Measurements from ENCODE around the gene CCDC88C. TPM values are rescaled to one million over a fixed set of nuclear protein-coding genes. Genes with fewer than 3 reads are reported as not detected.
"Not testable (repeated sequence)": the region's sequence is repeated elsewhere in the genome, so short reads cannot be mapped to it uniquely, and the experiment has no call there.

The CCDC88C gene
- total RNA-seq, 1 donor from 2014 or later, result 2.8 TPM

GRCh38 chr14:91229743-91230200, 187.8 kb downstream of the CCDC88C start:
- Histone ChIP-seq H3K4me1 (no peaks in the 10 kb centered on the region), H3K4me3 (no peak overlapping the region), H3K27me3 (ENCODE audit: low read depth) (no peaks in the 10 kb centered on the region), H3K9me3 (replicated peaks) (peaks cover 23% of the 10 kb centered on the region), H3K27ac (replicated peaks) (no peak overlapping the region), H3K36me3 (peaks cover 65% of the 10 kb centered on the region)
- intact Hi-C loops (cut with micrococcal nuclease), result no loop called here
- DNase-seq, result no peak
- TF ChIP-seq, protein P1, sequence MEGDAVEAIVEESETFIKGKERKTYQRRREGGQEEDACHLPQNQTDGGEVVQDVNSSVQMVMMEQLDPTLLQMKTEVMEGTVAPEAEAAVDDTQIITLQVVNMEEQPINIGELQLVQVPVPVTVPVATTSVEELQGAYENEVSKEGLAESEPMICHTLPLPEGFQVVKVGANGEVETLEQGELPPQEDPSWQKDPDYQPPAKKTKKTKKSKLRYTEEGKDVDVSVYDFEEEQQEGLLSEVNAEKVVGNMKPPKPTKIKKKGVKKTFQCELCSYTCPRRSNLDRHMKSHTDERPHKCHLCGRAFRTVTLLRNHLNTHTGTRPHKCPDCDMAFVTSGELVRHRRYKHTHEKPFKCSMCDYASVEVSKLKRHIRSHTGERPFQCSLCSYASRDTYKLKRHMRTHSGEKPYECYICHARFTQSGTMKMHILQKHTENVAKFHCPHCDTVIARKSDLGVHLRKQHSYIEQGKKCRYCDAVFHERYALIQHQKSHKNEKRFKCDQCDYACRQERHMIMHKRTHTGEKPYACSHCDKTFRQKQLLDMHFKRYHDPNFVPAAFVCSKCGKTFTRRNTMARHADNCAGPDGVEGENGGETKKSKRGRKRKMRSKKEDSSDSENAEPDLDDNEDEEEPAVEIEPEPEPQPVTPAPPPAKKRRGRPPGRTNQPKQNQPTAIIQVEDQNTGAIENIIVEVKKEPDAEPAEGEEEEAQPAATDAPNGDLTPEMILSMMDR (IDR thresholded peaks at IDR 0.05; ENCODE audit: borderline replicate concordance), result no peak

GRCh38 chr14:91229005-91229382, 188.6 kb downstream of the CCDC88C start:
- Histone ChIP-seq H3K9me3 (replicated peaks) (peaks cover 20% of the 10 kb centered on the region), H3K27ac (replicated peaks) (no peak overlapping the region), H3K4me1 (no peaks in the 10 kb centered on the region), H3K27me3 (ENCODE audit: low read depth) (no peaks in the 10 kb centered on the region), H3K36me3 (peaks cover 68% of the 10 kb centered on the region), H3K4me3 (no peak overlapping the region)
- intact Hi-C loops (cut with micrococcal nuclease), result no loop called here
- TF ChIP-seq, protein P1 (IDR thresholded peaks at IDR 0.05; ENCODE audit: borderline replicate concordance), result no peak
- no peak for DNase-seq

DNA sequence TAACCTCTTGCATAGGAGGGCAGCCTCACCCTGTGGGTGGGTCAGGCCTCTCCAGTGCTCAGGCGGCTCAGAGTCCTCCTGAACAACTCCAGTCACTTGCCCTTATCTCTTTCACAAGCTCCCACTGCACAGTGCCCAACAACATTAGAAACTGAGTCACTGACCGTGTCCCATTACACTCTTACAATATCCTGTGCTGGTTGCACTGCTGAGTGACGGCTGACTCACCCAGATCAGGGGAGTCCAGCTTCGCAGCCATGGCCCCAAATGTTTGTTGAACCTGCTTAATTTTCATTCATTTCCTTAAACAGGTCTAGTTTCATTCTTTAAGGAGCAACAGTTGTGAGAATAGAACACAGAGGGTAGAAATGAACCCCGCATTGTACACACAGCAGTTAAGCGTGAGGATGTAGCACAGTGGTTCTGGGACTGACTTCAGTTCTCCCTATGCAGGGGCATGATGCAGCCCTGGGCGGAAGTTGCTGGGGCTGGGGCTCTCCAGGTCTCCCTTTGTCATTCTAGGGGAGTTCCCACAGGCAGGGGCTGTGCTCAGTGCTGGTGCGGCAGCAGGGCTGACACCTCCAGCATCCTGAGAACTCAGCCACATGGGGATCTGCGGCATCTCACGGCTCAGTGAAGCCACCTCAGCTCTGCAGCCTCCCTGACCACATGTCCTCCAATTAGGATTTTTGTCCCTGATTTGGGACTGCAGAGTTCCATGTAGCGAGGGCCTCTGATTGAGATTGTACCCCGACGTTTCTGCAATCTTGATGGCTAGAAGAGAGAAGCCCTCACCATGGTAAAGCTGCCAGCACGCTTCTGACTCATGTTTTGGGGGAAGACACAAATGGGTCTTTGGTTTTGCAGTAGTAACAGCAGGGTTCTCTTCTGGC, 189.3 kb downstream of the CCDC88C start:
- no peaks in the 10 kb centered on the region for H3K27me3 ChIP-seq (ENCODE audit: low read depth)
- H3K36me3 ChIP-seq, result peaks cover 68% of the 10 kb centered on the region
- TF ChIP-seq, protein P1 (IDR thresholded peaks at IDR 0.05; ENCODE audit: borderline replicate concordance), result no peak
- peaks cover 15% of the 10 kb centered on the region for H3K9me3 ChIP-seq (replicated peaks)
- intact Hi-C loops (cut with micrococcal nuclease), result no loop called here
- H3K4me3 ChIP-seq, result no peak overlapping the region
- H3K4me1 ChIP-seq, result peaks cover 3% of the 10 kb centered on the region
- DNase-seq, result no peak
- H3K27ac ChIP-seq (replicated peaks), result no peak overlapping the region

GRCh38 chr14:91227183-91227628, 190.4 kb downstream of the CCDC88C start:
- Histone ChIP-seq H3K4me3 (no peak overlapping the region), H3K4me1 (peaks cover 15% of the 10 kb centered on the region), H3K27me3 (ENCODE audit: low read depth) (no peaks in the 10 kb centered on the region), H3K36me3 (peaks cover 71% of the 10 kb centered on the region), H3K9me3 (replicated peaks) (peaks cover 15% of the 10 kb centered on the region), H3K27ac (replicated peaks) (no peak overlapping the region)
- DNase-seq, result no peak
- TF ChIP-seq, protein P1 (IDR thresholded peaks at IDR 0.05; ENCODE audit: borderline replicate concordance), result no peak
- intact Hi-C loops (cut with micrococcal nuclease), result no loop called here

GRCh38 chr14:91226360-91226759, 191.3 kb downstream of the CCDC88C start:
- H3K27me3 ChIP-seq (ENCODE audit: low read depth); intact Hi-C loops (cut with micrococcal nuclease); H3K27ac ChIP-seq (replicated peaks); H3K4me3 ChIP-seq; DNase-seq: not testable (repeated sequence)
- Histone ChIP-seq H3K36me3 (peaks cover 77% of the 10 kb centered on the region), H3K9me3 (replicated peaks) (peaks cover 15% of the 10 kb centered on the region), H3K4me1 (peaks cover 23% of the 10 kb centered on the region)

DNA sequence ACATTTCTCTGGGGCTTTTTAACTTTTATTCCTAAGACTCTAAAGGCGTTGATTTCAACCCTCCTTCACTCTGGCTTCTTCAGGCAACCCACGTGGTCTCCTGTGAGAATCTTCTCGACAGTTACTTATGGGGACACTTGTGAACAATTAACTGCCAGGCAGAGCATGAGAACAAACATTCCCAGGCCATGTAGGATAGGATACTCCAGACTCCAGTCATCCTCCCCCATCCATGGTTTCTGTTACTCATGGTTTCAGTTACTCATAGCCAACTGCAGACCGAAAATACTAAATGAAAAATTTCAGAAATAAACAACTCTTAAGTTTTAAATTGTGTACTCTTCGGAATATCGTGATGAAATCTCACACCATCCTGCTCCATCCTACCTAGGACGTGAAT, 192.6 kb downstream of the CCDC88C start:
- H3K9me3 ChIP-seq (replicated peaks), result peaks cover 2% of the 10 kb centered on the region
- no peak for DNase-seq
- intact Hi-C loops (cut with micrococcal nuclease), result no loop called here
- peaks cover 35% of the 10 kb centered on the region for H3K4me1 ChIP-seq
- no peak overlapping the region for H3K27ac ChIP-seq (replicated peaks)
- no peaks in the 10 kb centered on the region for H3K27me3 ChIP-seq (ENCODE audit: low read depth)
- H3K36me3 ChIP-seq, result peaks cover 64% of the 10 kb centered on the region
- TF ChIP-seq, protein P1 (IDR thresholded peaks at IDR 0.05; ENCODE audit: borderline replicate concordance), result no peak
- H3K4me3 ChIP-seq, result no peak overlapping the region

All from left ventricle myocardium inferior (tissue), 1 donor.